Dendritic cell treated with granulocyte-macrophage colony-stimulating factor and Interleukin-4, amounts not matched to agents 40 ng/mL and 50 ng/mL, for 4 days (primary cell): Measurements from ENCODE around the gene ONECUT1.
"Not testable (repeated sequence)": the region's sequence is repeated elsewhere in the genome, so short reads cannot be mapped to it uniquely, and the experiment has no call there.

ENCODE experiments used
- H3K27ac Mint-ChIP-seq: one replicate; pipeline ENCODE4 v1.8.0; 2022; ENCODE audit warnings: mild to moderate bottlenecking, mixed read lengths
- H3K27me3 Mint-ChIP-seq: one replicate; pipeline ENCODE4 v1.8.0; 2022; ENCODE audit warnings: mild to moderate bottlenecking, mixed read lengths
- H3K36me3 Mint-ChIP-seq: one replicate; pipeline ENCODE4 v1.8.0; 2022; ENCODE audit warnings: low read depth, mixed read lengths
- H3K4me1 Mint-ChIP-seq: one replicate; pipeline ENCODE4 v1.8.0; 2022; ENCODE audit warnings: low read depth, mixed read lengths
- H3K4me3 Mint-ChIP-seq: one replicate; pipeline ENCODE4 v1.8.0; 2022; ENCODE audit warnings: mild to moderate bottlenecking, moderate library complexity, mixed read lengths
- H3K9me3 Mint-ChIP-seq: one replicate; pipeline ENCODE4 v1.8.0; 2022; ENCODE audit warnings: mixed read lengths
- intact Hi-C: fragments of 100-400 bp; cut with micrococcal nuclease; formaldehyde crosslinking; loops from one replicate; pipeline ENCODE4 v1.15.0; 2022

The ONECUT1 gene

DNA sequence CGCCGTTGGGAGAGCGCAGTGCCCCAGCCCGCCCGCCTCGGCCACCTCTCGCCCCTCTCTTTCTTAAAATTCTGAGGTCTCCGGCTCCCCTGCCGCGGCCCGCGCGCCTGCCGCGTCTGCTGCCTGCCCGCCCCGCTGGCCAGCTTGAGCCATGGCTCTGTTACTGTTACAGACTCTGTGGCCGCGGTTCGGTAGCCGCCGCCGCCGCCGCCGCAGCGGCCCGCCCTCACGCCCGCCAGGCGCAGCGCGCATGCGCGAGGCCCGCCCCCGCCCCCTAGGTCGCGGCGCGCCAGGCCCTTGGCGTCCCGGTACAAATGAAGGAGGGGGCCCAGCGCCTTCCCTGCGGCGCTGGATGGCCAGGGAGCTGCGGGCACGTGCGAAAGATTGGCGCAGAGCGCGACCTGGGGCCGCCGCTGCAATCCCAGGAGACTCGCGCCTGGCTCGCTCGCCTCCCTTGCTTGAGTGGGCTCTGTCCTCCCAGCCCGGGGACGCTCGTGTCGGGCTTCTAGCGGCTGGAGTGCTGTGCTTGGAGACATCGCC lies at the start of gene ONECUT1:
TSS of gene ONECUT1 (minus strand) at position 168 of the 540 bp plus-strand sequence. CDS start 452 bp downstream, outside the sequence.
- H3K27me3 Mint-ChIP-seq: peaks cover 96% of the 10 kb centered on the region
- no peaks in the 10 kb centered on the region for H3K9me3 Mint-ChIP-seq
- intact Hi-C loops: no loop called here
- H3K27ac Mint-ChIP-seq: no peak within 1 kb of the TSS
- H3K4me1 Mint-ChIP-seq: peaks cover 38% of the 10 kb centered on the region
- H3K4me3 Mint-ChIP-seq: peak within 1 kb of the TSS; percentile 72
- H3K36me3 Mint-ChIP-seq: no peaks in the 10 kb centered on the region

DNA sequence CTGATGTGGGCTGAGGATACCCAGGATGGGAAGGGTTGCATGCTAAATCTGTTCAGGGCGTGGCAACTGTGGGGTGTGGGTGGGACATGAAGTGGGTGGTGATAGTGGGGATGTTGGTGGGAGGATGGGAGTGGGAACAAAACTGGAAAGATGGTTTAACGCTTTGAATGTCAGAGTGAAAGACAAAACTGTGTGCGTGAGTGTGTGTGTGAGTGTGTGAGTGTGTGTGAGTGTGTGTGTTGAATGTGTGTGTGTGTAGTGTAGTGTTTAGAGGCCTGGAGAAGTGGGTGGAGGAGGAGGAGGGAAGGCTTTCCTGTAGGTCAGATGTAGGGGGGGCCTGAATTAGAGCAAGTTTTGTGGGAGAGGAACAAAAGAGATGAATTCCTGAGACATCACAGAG lies 44.2 kb upstream of the ONECUT1 start:
- Mint-ChIP-seq H3K27me3 (peaks cover 9% of the 10 kb centered on the region), H3K27ac (no peak overlapping the region), H3K9me3 (peaks cover 10% of the 10 kb centered on the region), H3K4me3 (no peak overlapping the region), H3K4me1 (no peaks in the 10 kb centered on the region), H3K36me3 (no peaks in the 10 kb centered on the region)
- intact Hi-C loops: no loop called here

DNA sequence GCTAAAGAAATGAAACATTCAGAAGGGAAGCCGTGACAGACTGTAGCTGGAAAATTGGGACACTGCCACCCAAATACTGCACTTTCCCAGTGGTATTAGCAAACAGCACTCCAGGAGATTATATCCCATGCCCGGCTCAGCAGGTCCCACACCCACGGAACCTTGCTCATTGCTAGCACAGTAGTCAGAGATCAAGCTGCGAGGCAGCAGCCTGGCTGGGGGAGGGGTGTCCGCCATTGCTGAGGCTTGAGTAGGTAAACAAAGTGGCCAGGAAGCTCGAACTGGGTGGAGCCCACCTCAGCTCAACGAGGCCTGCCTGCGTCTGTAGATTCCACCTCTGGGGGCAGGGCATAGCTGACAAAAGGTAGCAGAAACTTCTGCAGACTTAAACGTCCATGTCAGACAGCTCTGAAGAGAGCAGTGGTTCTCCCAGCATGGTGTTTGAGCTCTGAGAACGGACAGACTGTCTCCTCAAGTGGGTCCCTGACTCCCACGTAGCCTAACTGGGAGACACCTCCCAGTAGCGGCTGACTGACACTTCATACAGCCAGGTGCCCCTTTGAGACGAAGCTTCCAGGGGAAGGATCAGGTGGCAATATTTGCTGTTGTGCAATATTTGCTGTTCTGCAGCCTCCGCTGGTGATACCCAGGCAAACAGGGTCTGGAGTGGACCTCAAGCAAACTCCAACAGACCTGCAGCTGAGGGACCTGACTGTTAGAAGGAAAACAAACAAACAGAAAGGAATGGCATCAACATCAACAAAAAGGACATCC lies 34.2 kb upstream of the ONECUT1 start:
- H3K9me3 Mint-ChIP-seq, H3K27ac Mint-ChIP-seq: not testable (repeated sequence)
- peaks cover 34% of the 10 kb centered on the region for H3K27me3 Mint-ChIP-seq

DNA sequence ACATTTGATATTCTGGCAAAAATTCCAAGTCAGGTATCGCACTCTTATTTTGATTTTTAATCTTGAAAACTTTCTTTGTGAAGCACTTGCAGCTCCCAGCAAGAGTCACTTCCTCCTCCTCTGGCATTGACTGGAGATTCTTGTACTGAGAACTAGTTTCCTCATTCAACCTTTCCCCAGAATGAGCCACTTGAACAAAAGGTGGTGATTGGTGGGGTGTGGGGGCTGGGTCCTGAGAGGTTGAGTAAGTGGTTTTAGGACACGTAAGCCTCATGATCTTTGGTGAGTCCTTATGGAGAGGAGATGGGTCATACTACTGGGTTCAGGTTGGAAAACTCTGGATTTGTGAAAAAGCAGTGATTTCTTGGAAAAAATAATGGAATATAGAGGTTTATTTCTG lies 32.3 kb upstream of the ONECUT1 start:
- Mint-ChIP-seq H3K27ac (no peak overlapping the region), H3K4me3 (no peak overlapping the region), H3K36me3 (no peaks in the 10 kb centered on the region), H3K4me1 (no peaks in the 10 kb centered on the region), H3K27me3 (peaks cover 46% of the 10 kb centered on the region), H3K9me3 (no peaks in the 10 kb centered on the region)
- intact Hi-C loops: no loop called here

More for the DNA sequence above, 34.2 kb upstream of the ONECUT1 start:
- H3K4me1 Mint-ChIP-seq, H3K4me3 Mint-ChIP-seq, H3K36me3 Mint-ChIP-seq, intact Hi-C loops: not testable (repeated sequence)

DNA sequence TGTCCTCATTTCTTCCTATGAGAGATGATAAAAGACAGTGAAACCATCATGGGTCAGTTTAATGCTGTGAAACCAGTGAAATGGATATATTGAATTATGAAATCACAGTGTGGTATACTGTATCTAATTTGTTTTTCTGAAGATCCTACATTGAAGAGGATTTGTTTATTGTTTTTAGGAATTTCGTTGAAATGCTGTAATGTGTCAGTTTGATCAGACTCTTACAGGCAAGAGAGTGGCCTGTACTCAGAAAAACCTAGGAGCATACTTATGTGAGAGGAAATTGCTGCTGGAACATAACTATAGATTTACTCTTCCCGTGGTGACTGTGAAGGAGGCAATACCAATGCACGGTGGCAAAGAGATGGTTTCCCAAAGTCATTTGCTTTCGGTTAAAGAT lies 29.1 kb upstream of the ONECUT1 start:
- Mint-ChIP-seq H3K4me3 (no peak overlapping the region), H3K4me1 (no peaks in the 10 kb centered on the region), H3K9me3 (no peaks in the 10 kb centered on the region), H3K36me3 (no peaks in the 10 kb centered on the region), H3K27ac (no peak overlapping the region), H3K27me3 (peaks cover 44% of the 10 kb centered on the region)
- intact Hi-C loops: no loop called here

DNA sequence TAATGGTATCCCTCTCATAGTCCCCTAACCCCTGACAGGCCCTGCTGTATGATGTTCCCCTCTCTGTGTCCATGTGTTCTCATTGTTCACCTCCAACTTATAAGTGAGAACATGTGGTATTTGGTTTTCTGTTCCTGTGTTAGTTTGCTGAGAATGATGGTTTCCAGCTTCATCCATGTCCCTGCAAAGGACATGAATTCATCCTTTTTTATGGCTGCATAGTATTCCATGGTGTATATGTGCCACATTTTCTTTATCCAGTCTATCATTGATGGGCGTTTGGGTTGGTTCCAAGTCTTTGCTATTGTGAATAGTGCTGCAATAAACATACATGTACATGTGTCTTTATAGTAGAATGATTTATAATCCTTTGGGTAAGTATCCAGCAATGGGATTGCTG lies 25.8 kb upstream of the ONECUT1 start:
- H3K27ac Mint-ChIP-seq, H3K36me3 Mint-ChIP-seq, intact Hi-C loops, H3K9me3 Mint-ChIP-seq, H3K4me3 Mint-ChIP-seq, H3K4me1 Mint-ChIP-seq: not testable (repeated sequence)
- H3K27me3 Mint-ChIP-seq: peaks cover 53% of the 10 kb centered on the region

DNA sequence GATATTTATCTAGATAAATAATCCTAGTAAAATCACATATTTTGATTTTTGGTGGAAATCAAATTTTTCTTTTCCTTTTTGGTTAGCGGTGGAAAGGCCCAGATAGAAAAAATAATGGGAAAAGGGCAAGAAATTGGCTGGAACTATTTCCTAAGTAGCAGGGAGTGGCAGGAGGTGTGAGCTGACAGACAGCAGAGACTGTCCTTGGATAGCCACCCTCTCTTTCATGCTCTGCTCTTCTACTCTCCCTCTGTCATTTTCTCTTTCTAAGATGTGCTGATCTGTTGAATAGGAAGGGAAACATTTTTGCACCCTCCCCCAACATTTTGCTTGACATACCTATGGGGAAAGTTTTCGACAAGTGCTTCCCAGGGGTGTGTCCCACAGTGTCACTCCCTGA lies 18.9 kb upstream of the ONECUT1 start:
- H3K27me3 Mint-ChIP-seq: peaks cover 76% of the 10 kb centered on the region
- H3K4me1 Mint-ChIP-seq: peaks cover 14% of the 10 kb centered on the region
- intact Hi-C loops: no loop called here
- H3K9me3 Mint-ChIP-seq: no peaks in the 10 kb centered on the region
- no peak overlapping the region for H3K4me3 Mint-ChIP-seq
- H3K36me3 Mint-ChIP-seq: no peaks in the 10 kb centered on the region
- no peak overlapping the region for H3K27ac Mint-ChIP-seq

DNA sequence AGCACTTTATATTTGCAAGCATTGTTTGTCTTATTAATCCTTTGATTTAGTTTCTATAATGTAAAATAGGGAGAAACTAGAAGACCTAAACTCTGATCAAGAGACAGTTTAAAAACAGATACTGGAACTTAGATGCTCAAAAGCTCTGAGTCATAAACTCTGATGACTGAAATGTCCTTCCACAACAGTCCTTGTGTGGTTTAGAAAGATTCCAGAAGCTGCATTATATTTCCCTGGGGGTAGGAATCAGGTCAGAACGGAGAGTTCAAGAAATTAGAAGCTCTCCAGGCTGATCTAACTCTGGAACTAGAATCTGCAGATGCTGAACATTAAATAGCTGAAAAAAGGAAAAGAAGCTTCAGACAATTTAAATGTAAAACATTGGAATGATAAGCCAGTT lies 18.3 kb upstream of the ONECUT1 start:
- Mint-ChIP-seq H3K36me3 (no peaks in the 10 kb centered on the region), H3K4me1 (peaks cover 17% of the 10 kb centered on the region), H3K4me3 (no peak overlapping the region), H3K9me3 (no peaks in the 10 kb centered on the region), H3K27me3 (peaks cover 79% of the 10 kb centered on the region), H3K27ac (no peak overlapping the region)
- intact Hi-C loops: no loop called here

DNA sequence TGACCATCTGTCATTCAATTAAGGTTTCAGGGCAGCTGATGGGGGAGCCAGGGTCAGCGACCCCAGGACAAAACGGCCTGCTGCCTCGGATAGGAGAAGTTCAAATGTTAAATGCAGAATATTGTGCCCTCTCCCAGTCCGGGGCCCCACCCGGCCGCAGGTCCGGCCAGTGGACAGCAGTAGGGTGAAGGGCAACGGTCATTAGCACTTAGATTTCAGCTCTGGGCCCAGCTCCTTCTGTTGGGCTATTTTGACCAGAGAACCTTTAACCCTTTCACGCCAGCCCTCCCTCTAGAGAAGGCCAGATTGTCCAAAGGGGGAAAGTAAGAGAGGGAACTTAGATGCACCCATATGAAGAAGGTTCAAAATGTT lies 16.1 kb upstream of the ONECUT1 start:
- no peaks in the 10 kb centered on the region for H3K9me3 Mint-ChIP-seq
- H3K4me3 Mint-ChIP-seq: no peak overlapping the region
- no peaks in the 10 kb centered on the region for H3K36me3 Mint-ChIP-seq
- peaks cover 21% of the 10 kb centered on the region for H3K4me1 Mint-ChIP-seq
- H3K27ac Mint-ChIP-seq: no peak overlapping the region
- peaks cover 89% of the 10 kb centered on the region for H3K27me3 Mint-ChIP-seq
- intact Hi-C loops: no loop called here

DNA sequence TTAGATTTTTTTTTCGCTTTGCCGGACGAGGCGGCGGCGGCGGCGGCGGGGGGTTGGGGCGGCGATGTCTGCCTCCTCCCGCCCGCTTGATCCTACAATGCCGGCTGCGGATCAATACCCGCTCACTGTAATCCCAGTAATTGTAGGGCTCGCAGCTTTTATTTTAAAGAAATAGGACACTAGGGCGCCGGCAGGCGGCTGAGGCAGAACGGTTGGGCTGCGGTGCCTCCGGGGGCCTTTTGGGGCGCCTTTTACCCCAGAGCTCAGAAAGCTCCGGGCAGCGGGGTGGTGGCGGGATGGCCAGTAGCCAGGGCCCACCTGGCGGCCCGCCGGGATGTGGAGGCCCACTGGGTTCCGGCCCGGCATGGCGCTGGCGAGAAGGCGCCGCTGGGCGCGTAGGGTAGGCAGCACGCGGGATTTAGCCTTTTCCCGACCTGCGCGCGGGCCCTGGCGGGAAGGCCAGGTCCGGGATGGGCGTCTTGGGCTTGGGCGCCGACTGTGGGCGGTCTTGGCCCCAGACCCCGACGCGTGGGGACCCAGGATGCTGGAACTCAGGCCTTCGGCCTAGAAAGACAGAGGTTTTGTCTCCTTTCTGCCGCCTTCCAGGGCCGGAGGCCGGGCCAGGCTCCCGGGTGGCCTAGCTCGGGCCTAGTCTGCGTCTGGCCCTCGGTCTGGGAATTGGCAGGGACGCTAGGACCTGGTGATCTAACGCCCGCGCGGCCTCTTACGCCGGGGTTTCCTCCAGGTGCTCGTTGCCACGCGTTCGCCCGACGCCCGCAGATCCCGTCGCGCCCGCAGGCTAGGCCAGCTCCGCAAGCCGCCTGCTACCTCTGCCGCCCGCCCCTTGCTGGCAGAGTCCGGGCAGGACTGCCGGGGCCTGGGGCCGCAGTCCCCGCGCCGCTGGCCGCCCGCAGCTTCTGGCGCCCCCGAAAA lies 15.5 kb upstream of the ONECUT1 start:
- H3K36me3 Mint-ChIP-seq: no peaks in the 10 kb centered on the region
- peaks cover 26% of the 10 kb centered on the region for H3K4me1 Mint-ChIP-seq
- no peak overlapping the region for H3K27ac Mint-ChIP-seq
- peaks cover 89% of the 10 kb centered on the region for H3K27me3 Mint-ChIP-seq
- intact Hi-C loops: no loop called here
- no peaks in the 10 kb centered on the region for H3K9me3 Mint-ChIP-seq
- H3K4me3 Mint-ChIP-seq: peak overlapping the region; percentile 30

DNA sequence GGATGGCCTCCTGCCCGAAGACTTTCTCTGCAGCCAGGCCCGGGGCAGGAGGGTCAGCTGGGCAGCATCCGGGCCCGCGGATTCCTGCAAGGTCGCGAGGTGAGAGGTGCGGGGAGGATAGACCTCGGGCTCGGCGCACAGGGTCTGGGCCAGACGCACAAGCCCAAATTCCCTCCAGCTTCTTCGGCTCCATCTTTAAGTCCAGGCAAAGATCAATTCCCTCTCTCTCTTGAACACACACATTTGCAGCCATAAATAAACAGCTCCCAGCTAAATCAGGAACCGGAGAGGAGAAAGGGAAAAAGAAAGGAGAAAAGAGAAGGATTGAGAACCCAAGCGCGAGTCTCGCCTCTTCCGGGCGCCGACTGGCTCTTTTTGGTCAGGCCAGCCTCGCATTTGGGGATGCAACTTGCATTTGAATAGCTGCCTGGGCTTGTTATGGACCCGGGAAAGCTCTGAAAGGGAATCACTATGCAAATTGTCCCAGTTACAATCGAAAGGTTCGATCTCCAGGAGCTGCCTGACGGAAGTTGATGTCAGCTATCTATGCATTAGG lies 14.5 kb upstream of the ONECUT1 start:
- H3K27me3 Mint-ChIP-seq: peaks cover 89% of the 10 kb centered on the region
- no peaks in the 10 kb centered on the region for H3K36me3 Mint-ChIP-seq
- H3K9me3 Mint-ChIP-seq: no peaks in the 10 kb centered on the region
- peaks cover 30% of the 10 kb centered on the region for H3K4me1 Mint-ChIP-seq
- H3K4me3 Mint-ChIP-seq: peak overlapping the region; percentile 41
- intact Hi-C loops: no loop called here
- H3K27ac Mint-ChIP-seq: no peak overlapping the region

DNA sequence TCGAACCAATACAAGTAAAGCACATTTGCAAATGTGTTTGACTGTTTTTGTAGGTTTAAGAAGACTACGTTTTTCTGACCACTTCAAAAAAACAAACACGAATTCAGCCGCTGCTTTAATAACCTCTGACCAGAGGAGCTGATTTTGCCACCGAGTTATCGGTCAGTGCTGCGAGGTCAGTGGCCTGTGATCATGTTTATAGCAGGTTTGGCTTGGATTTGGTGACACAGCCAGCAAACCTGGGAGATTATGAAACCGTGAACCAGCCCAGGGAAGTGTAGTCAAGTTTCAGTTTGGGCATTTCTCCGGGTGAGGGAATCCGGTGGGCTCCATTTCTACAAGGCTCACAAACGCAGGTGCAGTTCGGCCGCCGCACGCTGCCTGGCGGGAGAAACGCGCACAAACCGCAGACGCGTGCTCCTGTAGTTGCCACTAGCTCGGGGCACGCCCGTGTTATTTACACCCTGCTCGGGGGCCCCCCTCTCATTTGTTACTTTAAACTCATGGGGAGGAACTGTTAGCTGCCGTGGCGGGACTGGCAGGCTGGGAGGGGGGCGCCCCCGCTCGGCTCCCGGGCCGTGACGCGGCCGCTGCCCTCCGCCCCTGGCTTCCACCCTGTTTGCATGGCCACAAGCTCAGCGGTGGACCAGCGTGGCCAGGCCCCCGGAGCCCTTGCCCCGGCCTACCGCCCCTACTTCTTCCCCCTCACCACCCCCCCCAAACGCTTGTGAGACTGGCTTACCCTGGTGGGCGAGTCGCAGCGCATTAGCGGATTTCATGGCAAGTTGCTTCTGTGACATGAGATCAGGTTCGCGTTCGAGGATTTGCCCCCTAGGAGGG lies 13.6 kb upstream of the ONECUT1 start:
- intact Hi-C loops: no loop called here
- H3K4me1 Mint-ChIP-seq: peaks cover 30% of the 10 kb centered on the region
- no peaks in the 10 kb centered on the region for H3K36me3 Mint-ChIP-seq
- no peak overlapping the region for H3K27ac Mint-ChIP-seq
- H3K9me3 Mint-ChIP-seq: no peaks in the 10 kb centered on the region
- H3K4me3 Mint-ChIP-seq: peak overlapping the region; percentile 39
- peaks cover 91% of the 10 kb centered on the region for H3K27me3 Mint-ChIP-seq

DNA sequence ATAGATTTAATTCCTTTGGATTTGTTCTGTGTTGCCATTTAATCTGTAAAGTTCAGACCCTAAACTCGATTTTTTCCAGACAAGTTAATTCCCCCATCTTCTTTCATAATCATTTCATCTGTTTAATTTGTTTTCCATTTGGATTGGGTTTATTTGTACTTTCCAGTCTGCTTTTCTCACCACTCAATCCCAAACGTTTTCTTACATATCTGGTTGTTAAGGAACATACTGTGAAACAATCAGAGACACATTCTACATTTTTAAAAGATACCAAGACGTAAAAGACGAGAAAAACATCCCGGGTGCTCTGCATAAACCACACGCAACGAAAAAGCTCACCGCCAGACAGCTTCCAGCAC lies 13.0 kb upstream of the ONECUT1 start:
- peaks cover 30% of the 10 kb centered on the region for H3K4me1 Mint-ChIP-seq
- H3K36me3 Mint-ChIP-seq: no peaks in the 10 kb centered on the region
- intact Hi-C loops: no loop called here
- H3K27me3 Mint-ChIP-seq: peaks cover 91% of the 10 kb centered on the region
- no peak overlapping the region for H3K27ac Mint-ChIP-seq
- no peak overlapping the region for H3K4me3 Mint-ChIP-seq
- H3K9me3 Mint-ChIP-seq: no peaks in the 10 kb centered on the region
